HG03060 (cell line): ENCODE measurements around the gene MIA.
"Not testable (repeated sequence)": the region's sequence is repeated elsewhere in the genome, so short reads cannot be mapped to it uniquely, and the experiment has no call there.

Source experiments
- ATAC-seq: cut with Tn5 transposase; IDR thresholded peaks from one replicate; pipeline ENCODE4 v1.9.1; 2021; ENCODE audit warnings: low read depth, moderate number of reproducible peaks; ENCODE audit not compliant: unreplicated experiment

The MIA gene

GRCh38 chr19:40815223-40815622, 39.9 kb downstream of the MIA start:
- no peak for ATAC-seq

- not testable (repeated sequence) for ATAC-seq
Measured at GRCh38 chr19:40818480-40819399, 43.4 kb downstream of the MIA start.

DNA sequence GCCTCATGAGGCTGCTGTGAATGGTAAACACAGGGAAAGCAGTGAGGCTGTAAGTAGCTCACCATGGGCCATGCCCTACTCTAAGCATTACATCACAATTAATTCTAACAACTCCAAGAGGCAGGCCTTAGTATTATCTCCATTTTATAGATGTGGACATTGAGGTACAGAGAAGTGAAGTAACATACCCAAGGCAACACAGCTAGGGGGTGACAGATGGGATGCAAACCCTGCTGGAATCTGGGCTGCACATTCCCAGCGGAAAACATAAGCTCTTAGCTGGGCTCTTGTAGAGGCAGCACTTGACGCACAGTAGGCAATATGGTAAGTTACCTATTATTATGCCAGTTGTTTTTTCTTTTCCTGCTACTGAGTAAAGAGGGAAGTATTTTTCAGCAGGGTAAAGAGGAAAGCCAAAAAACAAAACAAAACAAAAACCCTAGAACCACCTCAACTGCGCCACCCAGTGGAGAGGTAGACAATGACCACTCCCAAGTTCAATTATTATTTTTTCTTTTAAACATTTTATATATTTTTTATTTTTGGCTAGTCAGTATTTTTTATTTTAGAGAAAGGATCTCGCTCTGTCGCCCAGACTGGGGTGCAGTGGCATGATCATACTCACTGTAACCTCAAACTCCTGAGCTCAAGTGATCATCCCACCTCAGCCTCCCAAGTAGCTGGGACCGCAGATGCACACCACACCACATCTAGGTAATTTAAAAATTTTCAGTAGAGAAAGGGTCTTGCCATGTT, 44.3 kb downstream of the MIA start:
- not testable (repeated sequence) for ATAC-seq

DNA sequence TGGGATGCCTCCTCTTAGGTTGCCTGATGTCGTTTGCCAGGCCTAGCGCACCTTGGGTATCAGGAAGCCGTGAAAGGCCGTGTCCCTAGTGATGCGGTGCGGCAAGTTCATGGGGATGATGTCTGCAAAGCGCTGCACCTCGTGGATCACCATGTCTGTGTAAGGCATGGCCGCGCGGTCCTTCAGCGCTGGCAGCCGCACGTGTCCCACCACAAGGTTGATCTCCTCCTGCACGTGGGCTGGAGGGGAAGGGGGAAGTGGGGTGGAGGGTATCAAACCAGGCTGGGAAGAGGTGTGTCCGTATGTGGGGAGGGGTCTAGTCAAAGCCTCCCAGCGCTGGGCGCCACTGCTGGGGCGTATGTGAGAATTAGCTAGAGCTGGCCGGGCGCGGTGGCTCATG, 46.8 kb downstream of the MIA start:
- ATAC-seq: no peak

DNA sequence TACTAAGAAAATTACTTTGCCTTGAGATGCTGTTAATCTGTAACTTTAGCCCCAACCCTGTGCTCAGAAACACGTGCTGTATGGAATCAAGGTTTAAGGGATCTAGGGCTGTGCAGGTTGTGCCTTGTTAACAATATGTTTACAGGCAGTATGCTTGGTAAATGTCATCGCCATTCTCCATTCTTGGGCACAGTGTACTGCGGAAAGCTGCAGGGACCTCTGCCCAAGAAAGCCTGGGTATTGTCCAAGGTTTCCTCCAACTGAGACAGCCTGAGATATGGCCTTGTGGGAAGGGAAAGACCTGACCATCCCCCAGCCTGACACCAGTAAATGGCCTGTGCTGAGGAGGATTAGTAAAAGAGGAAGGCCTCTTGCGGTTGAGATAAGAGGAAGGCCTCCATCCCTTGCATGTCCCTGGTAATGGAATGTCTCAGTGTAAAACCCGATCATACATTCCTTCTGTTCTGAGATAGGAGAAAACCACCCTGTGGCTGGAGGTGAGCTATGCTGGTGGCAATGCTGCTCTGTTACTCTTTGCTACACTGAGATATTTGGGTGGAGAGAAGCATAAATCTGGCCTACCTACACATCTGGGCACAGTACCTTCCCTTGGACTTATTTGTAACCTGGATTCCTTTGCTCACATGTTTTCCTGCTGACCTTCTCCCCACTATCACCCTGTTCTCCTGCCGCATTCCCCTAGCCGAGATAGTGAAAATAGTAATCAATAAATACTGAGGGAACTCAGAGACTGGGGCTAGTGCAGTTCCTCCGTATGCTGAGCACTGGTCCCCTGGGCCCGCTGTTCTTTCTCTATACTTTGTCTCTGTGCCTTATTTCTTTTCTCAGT, 47.6 kb downstream of the MIA start:
- ATAC-seq: not testable (repeated sequence)

DNA sequence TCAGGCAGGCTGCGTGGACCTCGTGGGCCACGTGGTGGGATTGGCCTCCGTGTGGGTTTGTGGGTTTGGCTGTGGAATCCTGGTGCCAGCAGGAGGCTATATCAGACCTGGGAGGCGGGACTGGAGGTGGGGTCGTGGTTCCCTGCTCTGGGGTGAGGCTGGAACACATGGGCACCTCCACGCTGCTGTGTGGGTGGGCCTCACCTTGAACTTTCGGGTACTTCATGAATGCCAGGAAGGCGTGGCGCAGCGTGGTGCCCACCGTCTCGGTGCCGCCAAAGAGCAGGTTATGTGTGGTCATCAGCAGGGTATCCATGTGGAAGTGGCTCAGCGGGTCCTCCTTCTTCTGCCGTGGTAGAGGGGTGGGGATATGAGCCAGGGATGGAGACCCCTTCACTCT, 49.6 kb downstream of the MIA start:
- not testable (repeated sequence) for ATAC-seq

- ATAC-seq: not testable (repeated sequence)
Measured at GRCh38 chr19:40825460-40826095, 50.3 kb downstream of the MIA start.

DNA sequence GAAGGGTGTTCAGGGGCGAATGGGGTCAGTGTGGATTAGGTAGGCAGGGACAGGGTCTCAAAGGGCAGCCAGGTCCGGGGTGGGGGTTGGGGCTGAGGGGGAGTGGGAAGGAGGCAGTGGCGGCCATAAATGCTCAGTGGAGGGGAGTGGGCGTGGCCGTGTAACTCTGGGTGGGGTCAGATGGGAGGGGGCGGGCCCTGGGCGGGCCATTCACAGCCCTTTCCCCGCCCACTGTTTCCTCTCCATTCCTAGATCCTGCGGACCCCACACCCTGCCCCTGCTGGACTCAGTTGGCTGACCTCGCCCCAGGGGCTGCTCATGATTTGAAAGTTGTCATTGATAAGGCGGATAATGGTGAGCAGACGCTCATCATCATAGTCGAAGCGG, 51.0 kb downstream of the MIA start:
- not testable (repeated sequence) for ATAC-seq

DNA sequence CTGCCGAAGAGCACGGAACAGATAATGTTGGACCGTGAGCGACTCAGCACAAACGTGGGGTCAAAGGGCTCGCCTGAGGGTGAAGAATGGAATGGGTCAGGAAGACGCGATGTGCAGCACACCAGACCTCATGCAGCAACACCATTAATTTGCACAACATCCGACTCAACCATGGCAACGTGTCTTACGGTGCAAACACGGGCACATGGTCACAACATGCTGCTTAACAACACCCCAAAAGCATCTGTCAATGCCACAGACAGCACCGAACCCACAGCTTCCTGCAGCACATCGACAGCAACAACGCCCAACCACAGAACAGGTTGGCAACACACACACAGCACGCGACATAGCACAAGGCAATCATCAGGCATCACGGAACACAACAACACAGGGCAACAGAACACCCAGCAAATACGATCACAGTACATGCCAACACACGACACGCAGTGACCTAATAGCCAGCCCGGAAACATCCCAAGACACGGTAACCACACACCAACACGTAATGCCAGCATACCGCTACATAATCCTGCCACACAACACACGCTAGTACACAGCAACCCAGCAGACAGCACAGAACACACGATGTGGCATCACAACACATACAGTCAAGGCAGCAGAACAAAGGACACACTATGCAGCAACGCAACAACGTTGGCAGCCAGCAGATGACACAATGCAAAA, 51.5 kb downstream of the MIA start:
- ATAC-seq: not testable (repeated sequence)
